Stimulated activated CD8-positive, alpha-beta memory T cell treated with anti-CD3 and anti-CD28 coated beads, Interleukin-4, amount 100 ng/mL, for 1 hour (primary cell): Measurements from ENCODE around the gene CLCA1.

Source experiments
- DNase-seq, 2 donors: peaks; one replicate each; pipeline ENCODE4 v3.0.0-alpha.2; 2020; ENCODE audit warnings: low read depth in 2 of 2, low spot score in 1 of 2

Gene CLCA1

DNA sequence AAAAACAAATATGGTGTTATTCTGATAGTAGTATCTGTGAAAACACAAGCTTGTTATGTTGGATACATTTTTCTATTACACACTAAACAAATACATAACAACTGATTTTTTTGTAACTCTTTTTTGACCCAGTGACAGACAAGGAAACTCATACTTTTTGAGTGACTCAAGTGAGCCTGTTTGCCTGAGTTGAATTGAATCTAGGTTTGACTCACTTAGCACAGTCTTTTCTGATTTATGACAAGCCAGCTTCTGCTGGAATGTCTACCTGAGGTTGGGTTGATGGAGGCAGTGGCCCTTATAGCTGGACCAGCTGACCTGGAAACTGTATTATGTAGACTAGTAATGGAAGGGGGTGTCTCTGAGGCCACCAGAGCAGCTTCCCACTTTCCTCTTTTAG, 73.9 kb downstream of the CLCA1 start:
- DNase-seq = no peak

DNA sequence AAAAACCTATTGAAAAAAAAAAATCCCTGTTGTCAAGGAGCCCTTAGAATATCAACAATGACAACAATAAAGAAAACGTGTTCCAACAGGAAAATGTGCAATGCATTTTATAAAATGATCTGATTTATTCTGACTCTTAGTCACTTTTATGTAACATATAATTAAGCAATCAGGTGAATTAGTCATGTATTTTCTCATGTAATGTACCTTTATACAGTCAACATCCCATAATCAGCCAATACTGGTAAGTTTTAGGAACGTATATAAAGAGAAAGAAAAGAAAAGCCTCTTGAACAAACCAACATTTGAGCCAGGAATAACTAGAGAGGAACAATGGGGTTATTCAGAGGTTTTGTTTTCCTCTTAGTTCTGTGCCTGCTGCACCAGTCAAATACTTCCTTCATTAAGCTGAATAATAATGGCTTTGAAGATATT, 78.1 kb downstream of the CLCA1 start, which contains the start of gene CLCA4:
CLCA4 (plus strand) TSS at position 292 of the 435 bp plus-strand sequence; CDS start at position 334, 42 bp downstream.
- no peak for DNase-seq

DNA sequence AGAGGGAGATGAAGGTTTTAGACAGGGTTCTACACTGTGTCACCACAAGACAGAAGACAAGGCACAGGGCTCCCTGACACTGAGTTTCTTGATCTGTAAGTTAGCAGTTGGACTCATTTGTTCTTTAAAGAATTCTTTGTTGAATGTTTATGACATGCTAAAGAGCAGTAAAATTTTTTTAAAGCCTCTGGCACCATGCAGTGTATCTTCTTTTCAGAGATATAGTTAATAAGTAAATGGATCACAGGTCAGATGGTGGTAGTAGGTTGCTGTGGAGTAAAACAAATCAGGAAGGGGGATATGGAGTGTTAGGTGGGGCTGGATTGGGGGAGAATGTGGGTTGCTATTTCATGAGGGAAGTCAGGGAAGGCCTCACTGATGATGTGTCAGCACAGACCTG, 80.1 kb downstream of the CLCA1 start:
- DNase-seq = no peak
